Activated naive CD8-positive, alpha-beta T cell (primary cell): ENCODE results near the gene TIFAB.

Experiments
- H3K27ac Mint-ChIP-seq: one replicate; pipeline ENCODE4 v1.8.0; 2021; ENCODE audit warnings: mixed read lengths
- H3K27me3 Mint-ChIP-seq: one replicate; pipeline ENCODE4 v1.8.0; 2021; ENCODE audit warnings: mixed read lengths
- H3K36me3 Mint-ChIP-seq: one replicate; pipeline ENCODE4 v1.8.0; 2021; ENCODE audit warnings: mixed read lengths
- H3K4me1 Mint-ChIP-seq: one replicate; pipeline ENCODE4 v1.8.0; 2021; ENCODE audit warnings: low read depth, mixed read lengths
- H3K4me3 Mint-ChIP-seq: one replicate; pipeline ENCODE4 v1.8.0; 2021; ENCODE audit warnings: mild to moderate bottlenecking, mixed read lengths
- H3K9me3 Mint-ChIP-seq: one replicate; pipeline ENCODE4 v1.8.0; 2021; ENCODE audit warnings: low read depth, mixed read lengths

The TIFAB gene

GRCh38 chr5:135471726-135472125, 19.6 kb upstream of the TIFAB start:
- Mint-ChIP-seq H3K4me1 (no peaks in the 10 kb centered on the region), H3K36me3 (no peaks in the 10 kb centered on the region), H3K27me3 (peaks cover 15% of the 10 kb centered on the region), H3K27ac (no peak overlapping the region), H3K9me3 (no peaks in the 10 kb centered on the region), H3K4me3 (no peak overlapping the region)

DNA sequence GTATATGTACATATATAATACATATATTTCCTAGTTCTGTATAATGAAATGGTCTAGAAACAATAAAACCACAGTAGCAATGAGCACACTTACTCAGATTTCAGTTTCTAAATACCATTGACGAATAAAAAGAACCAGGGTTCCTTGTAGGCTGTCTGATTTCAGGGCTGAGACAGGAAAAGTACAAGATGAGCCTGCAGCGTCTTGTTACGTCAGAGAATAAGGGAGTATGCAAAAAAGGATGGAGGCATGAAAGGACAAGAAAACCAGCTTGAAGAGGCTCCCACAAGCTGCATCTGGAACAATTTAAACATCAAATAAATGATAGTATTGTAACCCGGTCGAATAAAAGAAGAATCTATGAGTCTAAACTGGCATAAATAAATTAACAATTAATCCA, 17.8 kb upstream of the TIFAB start:
- Mint-ChIP-seq H3K27ac (no peak overlapping the region), H3K4me1 (peaks cover 8% of the 10 kb centered on the region), H3K27me3 (peaks cover 18% of the 10 kb centered on the region), H3K4me3 (no peak overlapping the region), H3K9me3 (no peaks in the 10 kb centered on the region), H3K36me3 (no peaks in the 10 kb centered on the region)

DNA sequence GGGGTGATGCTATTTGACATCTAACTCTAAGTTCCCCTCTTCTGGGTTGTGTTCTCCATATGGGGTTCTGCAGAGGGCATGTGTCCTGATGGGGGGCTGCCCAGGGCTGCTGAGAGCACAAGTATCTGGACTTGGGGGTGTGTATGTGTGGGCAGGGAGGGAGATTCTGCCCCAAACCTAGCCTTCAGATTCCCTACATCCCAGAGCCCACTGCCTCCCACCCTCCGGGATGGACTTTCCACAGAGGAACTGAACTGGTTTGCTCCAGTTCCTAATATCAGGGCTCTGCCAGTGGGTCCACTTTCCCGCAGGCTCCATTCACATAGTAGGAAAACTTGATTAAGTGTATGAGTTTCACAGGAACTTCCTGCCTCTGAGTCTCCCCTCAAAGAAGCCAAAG, 16.4 kb upstream of the TIFAB start:
- H3K27ac Mint-ChIP-seq, result no peak overlapping the region
- H3K9me3 Mint-ChIP-seq, result no peaks in the 10 kb centered on the region
- peaks cover 8% of the 10 kb centered on the region for H3K4me1 Mint-ChIP-seq
- peaks cover 16% of the 10 kb centered on the region for H3K27me3 Mint-ChIP-seq
- H3K4me3 Mint-ChIP-seq, result no peak overlapping the region
- H3K36me3 Mint-ChIP-seq, result no peaks in the 10 kb centered on the region

GRCh38 chr5:135467871-135468485, 15.8 kb upstream of the TIFAB start:
- Mint-ChIP-seq H3K27me3 (peaks cover 16% of the 10 kb centered on the region), H3K36me3 (no peaks in the 10 kb centered on the region), H3K9me3 (no peaks in the 10 kb centered on the region), H3K4me1 (peaks cover 8% of the 10 kb centered on the region), H3K4me3 (no peak overlapping the region), H3K27ac (no peak overlapping the region)

DNA sequence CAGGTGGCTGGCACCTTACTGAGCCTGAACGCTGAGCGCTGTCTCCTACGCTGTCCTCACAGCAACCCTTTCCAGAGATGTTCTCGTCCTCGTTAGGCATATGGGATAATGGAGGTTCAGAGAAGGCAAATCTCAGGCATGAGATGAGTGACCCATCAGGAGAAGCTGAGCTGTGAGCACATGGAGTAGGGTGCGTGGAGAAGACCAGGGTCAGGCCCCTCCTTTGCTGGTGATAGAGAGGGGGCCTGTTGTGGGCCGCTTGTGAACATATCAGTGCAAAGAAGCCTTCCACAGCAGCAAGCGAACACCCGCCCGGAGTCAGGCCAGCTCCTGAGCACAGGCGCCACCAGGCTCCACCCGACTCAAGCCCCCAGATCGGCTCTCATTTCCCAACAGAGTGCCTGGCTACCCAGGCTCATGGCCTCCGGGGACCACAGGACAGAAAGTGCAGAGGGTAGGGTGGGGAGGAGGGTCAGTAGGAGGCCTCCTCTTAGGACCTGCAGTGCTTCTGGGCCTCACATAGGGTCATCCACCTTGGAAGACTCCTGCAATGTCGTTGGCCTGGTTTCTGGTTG, 15.0 kb upstream of the TIFAB start:
- H3K4me1 Mint-ChIP-seq, result peaks cover 12% of the 10 kb centered on the region
- no peak overlapping the region for H3K4me3 Mint-ChIP-seq
- peaks cover 16% of the 10 kb centered on the region for H3K27me3 Mint-ChIP-seq
- no peak overlapping the region for H3K27ac Mint-ChIP-seq
- H3K9me3 Mint-ChIP-seq, result no peaks in the 10 kb centered on the region
- H3K36me3 Mint-ChIP-seq, result no peaks in the 10 kb centered on the region

GRCh38 chr5:135466178-135467050, 14.3 kb upstream of the TIFAB start:
- Mint-ChIP-seq H3K4me1 (peaks cover 12% of the 10 kb centered on the region), H3K27me3 (peaks cover 16% of the 10 kb centered on the region), H3K4me3 (peak overlapping the region; percentile 84), H3K9me3 (no peaks in the 10 kb centered on the region), H3K27ac (no peak overlapping the region), H3K36me3 (no peaks in the 10 kb centered on the region)

GRCh38 chr5:135465391-135466122, 13.4 kb upstream of the TIFAB start:
- H3K9me3 Mint-ChIP-seq, result no peaks in the 10 kb centered on the region
- no peaks in the 10 kb centered on the region for H3K36me3 Mint-ChIP-seq
- peaks cover 12% of the 10 kb centered on the region for H3K4me1 Mint-ChIP-seq
- H3K27ac Mint-ChIP-seq, result no peak overlapping the region
- H3K27me3 Mint-ChIP-seq, result peaks cover 13% of the 10 kb centered on the region
- H3K4me3 Mint-ChIP-seq, result no peak overlapping the region

DNA sequence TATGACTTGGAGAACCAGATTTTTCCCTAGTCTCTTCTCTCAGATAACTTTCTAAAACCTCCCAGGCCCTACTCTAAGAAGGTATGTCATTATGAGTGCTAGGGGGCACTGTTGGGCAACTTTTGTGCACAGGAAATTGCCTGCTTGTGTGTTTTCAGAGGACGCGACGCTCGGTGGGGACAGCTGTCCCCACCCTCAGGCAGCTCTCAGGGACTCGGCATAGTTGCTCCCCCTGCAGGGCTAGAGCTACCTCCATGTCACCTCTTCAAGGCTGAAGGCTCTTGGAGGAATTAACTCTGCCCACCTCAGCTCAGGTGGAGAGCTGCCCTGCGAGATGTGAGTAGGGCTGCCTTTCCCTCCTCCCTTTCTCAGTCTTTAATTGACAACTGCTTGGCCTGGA, 10.2 kb upstream of the TIFAB start:
- Mint-ChIP-seq H3K9me3 (no peaks in the 10 kb centered on the region), H3K27ac (no peak overlapping the region), H3K36me3 (no peaks in the 10 kb centered on the region), H3K27me3 (peaks cover 3% of the 10 kb centered on the region), H3K4me1 (peaks cover 12% of the 10 kb centered on the region), H3K4me3 (no peak overlapping the region)

GRCh38 chr5:135461481-135462151, 9.5 kb upstream of the TIFAB start:
- H3K4me3 Mint-ChIP-seq, result no peak overlapping the region
- peaks cover 12% of the 10 kb centered on the region for H3K4me1 Mint-ChIP-seq
- peaks cover 3% of the 10 kb centered on the region for H3K27me3 Mint-ChIP-seq
- no peak overlapping the region for H3K27ac Mint-ChIP-seq
- H3K36me3 Mint-ChIP-seq, result no peaks in the 10 kb centered on the region
- H3K9me3 Mint-ChIP-seq, result no peaks in the 10 kb centered on the region

DNA sequence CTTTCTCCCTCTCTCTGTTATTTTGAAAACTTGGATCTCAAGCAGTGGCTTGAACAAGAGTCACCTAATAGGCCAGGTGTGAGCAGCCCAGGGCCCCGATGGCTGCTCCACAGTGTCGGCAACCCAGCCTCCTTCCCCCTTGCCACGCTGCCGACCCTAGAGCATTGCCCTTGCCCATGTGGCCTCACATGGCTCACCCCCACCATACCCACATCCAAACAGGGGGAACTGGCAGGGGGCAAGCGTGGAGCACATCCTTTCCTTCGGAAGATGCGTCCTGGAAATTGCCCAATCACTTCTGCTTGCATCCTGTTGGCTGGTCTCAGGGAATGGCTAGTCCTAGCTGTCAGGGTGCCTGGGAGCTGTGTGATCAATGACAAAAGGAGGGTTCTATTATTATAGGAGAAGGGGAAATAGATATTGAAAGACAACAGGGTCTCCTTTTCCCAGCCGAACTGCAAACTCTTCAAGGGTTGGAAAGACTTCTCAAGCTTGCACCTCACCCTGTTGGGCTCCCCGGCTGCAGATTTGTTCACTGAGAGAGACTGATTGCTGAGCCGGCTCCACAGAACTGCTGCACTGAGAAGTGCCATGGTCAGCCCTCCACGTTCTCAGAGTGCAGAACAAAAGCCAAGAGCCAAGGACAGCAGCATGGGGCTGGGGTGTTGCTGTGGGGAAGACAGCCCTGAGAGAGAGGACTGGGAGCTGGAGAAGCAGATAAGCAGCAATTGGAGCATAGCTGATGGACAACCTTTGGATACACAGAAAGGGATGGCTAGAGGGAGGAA, 8.3 kb upstream of the TIFAB start:
- Mint-ChIP-seq H3K36me3 (no peaks in the 10 kb centered on the region), H3K4me1 (peaks cover 6% of the 10 kb centered on the region), H3K9me3 (no peaks in the 10 kb centered on the region), H3K4me3 (no peak overlapping the region), H3K27me3 (peaks cover 3% of the 10 kb centered on the region), H3K27ac (no peak overlapping the region)

DNA sequence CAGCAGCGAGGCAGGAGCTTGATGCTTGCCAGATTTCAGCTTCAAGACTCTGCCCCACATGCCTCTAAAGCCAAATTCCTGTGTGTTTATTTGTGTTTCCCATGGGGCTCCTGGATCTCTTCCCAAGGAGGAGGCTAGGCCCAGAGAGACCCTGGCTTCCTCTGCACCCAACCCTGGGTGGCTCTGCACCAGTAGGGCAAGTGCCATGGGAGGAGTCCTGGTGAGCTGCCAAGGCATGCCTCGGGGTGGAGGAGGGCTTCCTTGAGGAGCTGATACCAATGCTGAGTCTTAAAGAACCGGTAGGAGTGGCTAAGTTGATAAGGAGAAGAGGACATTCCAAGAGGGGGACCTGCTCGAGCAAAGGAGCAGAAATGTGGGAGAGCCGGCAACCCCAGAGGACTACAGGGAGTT, 6.8 kb upstream of the TIFAB start:
- Mint-ChIP-seq H3K4me1 (peaks cover 5% of the 10 kb centered on the region), H3K27me3 (peaks cover 1% of the 10 kb centered on the region), H3K27ac (no peak overlapping the region), H3K36me3 (no peaks in the 10 kb centered on the region), H3K9me3 (no peaks in the 10 kb centered on the region), H3K4me3 (no peak overlapping the region)

- peaks cover 1% of the 10 kb centered on the region for H3K27me3 Mint-ChIP-seq
- H3K9me3 Mint-ChIP-seq, result no peaks in the 10 kb centered on the region
- H3K27ac Mint-ChIP-seq, result no peak overlapping the region
- peaks cover 5% of the 10 kb centered on the region for H3K4me1 Mint-ChIP-seq
- no peak overlapping the region for H3K4me3 Mint-ChIP-seq
- no peaks in the 10 kb centered on the region for H3K36me3 Mint-ChIP-seq
Observed at GRCh38 chr5:135458356-135458755, 6.2 kb upstream of the TIFAB start.

DNA sequence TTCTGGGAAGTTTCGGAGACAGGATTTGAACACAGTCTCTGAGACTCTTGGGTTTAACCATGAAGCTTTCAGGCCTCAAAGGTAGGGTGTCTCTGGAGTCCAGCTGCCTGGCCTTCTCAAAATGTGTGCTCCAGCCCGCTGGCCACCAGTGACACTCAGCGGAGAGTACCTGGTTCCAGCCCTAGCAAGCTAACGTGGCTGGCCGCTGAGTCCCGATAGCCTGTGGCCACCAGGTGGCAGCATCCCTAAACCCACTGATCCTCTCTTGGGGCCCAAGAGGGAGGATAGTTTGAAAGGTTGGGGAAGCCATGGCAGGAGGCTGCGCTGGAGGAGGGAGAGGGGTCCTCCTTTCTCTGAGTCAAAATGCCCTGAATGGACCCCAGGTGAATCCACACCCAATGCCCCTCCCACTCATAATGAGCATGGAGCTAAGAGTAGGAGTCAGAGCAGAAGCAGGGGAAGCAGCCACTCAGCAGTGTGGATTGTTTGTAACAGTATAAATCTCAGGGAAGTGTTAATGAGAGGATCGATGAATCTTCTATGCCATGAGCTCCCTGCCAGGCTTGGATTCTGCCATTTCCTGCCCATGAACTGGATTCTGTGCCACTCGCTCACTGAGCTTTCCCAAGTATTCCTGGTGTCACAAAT, 5.4 kb upstream of the TIFAB start:
- no peak overlapping the region for H3K27ac Mint-ChIP-seq
- H3K4me3 Mint-ChIP-seq, result no peak overlapping the region
- no peaks in the 10 kb centered on the region for H3K9me3 Mint-ChIP-seq
- peaks cover 4% of the 10 kb centered on the region for H3K4me1 Mint-ChIP-seq
- H3K27me3 Mint-ChIP-seq, result peaks cover 1% of the 10 kb centered on the region
- H3K36me3 Mint-ChIP-seq, result no peaks in the 10 kb centered on the region
